Measurements from ENCODE around the gene RTP2. TPM values are rescaled to one million over a fixed set of nuclear protein-coding genes. Genes with fewer than 3 reads are reported as not detected.

RTP2 gene
- total and polyA plus RNA-seq, 2 donors (not counting 1 experiment from before 2014, with no cell fraction given) = not detected

GRCh38 chr3:187719628-187720336, 17.4 kb upstream of the RTP2 start:
- no peaks in the 10 kb centered on the region for H3K27me3 ChIP-seq (replicated peaks in 1 of 4; ENCODE audit: control extremely low read depth in 1 of 4, control insufficient read depth in 3 of 4, insufficient read depth in 4 of 4, low read length in 3 of 4)
- no peaks in the 10 kb centered on the region for H4K20me1 ChIP-seq (ENCODE audit: control insufficient read depth, insufficient read depth, low read length, poor library complexity, severe bottlenecking)
- intact Hi-C loops (cut with micrococcal nuclease) = no loop called here
- H3K9ac ChIP-seq (ENCODE audit: low read length) = no peak overlapping the region
- no peak overlapping the region for H2AFZ ChIP-seq (ENCODE audit: insufficient read depth, low read depth, low read length, poor library complexity, severe bottlenecking)
- Mint-ChIP-seq H3K9me3 (ENCODE audit: insufficient read depth) (no peaks in the 10 kb centered on the region), H3K27ac (no peak overlapping the region), H3K27me3 (no peaks in the 10 kb centered on the region), H3K4me3 (no peak overlapping the region), H3K4me1 (no peaks in the 10 kb centered on the region)
- 93% methylated on average over 5 of the region's 6 CpGs for WGBS (ENCODE audit: insufficient coverage)
- no peak for ATAC-seq (ENCODE audit: low read depth)
- peaks cover 2 to 33% of the 10 kb centered on the region in 2 experiments for H3K36me3 ChIP-seq (replicated peaks in 1 of 2; ENCODE audit: control extremely low read depth in 1 of 2, control insufficient read depth in 1 of 2, extremely low read depth in 1 of 2, insufficient read depth in 2 of 2, low read length in 1 of 2)
- no peak for DNase-seq
- no peaks in the 10 kb centered on the region for H3K4me1 ChIP-seq (ENCODE audit: control insufficient read depth in 2 of 2, insufficient read depth in 2 of 2, low read length in 2 of 2)
- H3K9me3 ChIP-seq (ENCODE audit: control extremely low read depth in 1 of 3, control insufficient read depth in 2 of 3, insufficient read depth in 1 of 3, low read length in 2 of 3) = no peaks in the 10 kb centered on the region
- H3K4me2 ChIP-seq (replicated peaks; ENCODE audit: low read depth, low read length, poor library complexity, severe bottlenecking) = no peak overlapping the region
- TF ChIP-seq EZH2 (IDR thresholded peaks at IDR 0.05; ENCODE audit: borderline replicate concordance, insufficient read depth, low read depth, low read length, poor library complexity, severe bottlenecking) (no peak), CTCF (IDR thresholded peaks at IDR 0.05) (no peak)
- no peak overlapping the region for H3K27ac ChIP-seq (ENCODE audit: low read length in 2 of 2)
- H3K4me3 ChIP-seq (ENCODE audit: control extremely low read depth in 1 of 5, extremely low read depth in 1 of 5, insufficient read depth in 1 of 5, low read depth in 2 of 5, low read length in 4 of 5) = no peak overlapping the region
- ChIA-PET POLR2A (no interaction called here), CTCF (interaction anchor here (1.6 to 11.0 kb wide), 4 partner anchors 11 to 1235 kb away, joined by 3 to 184 read pairs (median 28); no protein-coding TSS in a partner anchor)
- no peaks in the 10 kb centered on the region for H3K79me2 ChIP-seq (ENCODE audit: control insufficient read depth, insufficient read depth, low read length)

- ChIA-PET POLR2A (no interaction called here), CTCF (interaction anchor here (1.1 to 11.0 kb wide), 4 partner anchors 16 to 1236 kb away, joined by 3 to 184 read pairs (median 28); no protein-coding TSS in a partner anchor)
- ATAC-seq (ENCODE audit: low read depth) (no peak), DNase-seq (no peak)
- H3K27ac Mint-ChIP-seq = no peak overlapping the region
- Histone ChIP-seq H4K20me1 (ENCODE audit: control insufficient read depth, insufficient read depth, low read length, poor library complexity, severe bottlenecking) (no peaks in the 10 kb centered on the region), H2AFZ (ENCODE audit: insufficient read depth, low read depth, low read length, poor library complexity, severe bottlenecking) (no peak overlapping the region), H3K9ac (ENCODE audit: low read length) (no peak overlapping the region), H3K9me3 (ENCODE audit: control extremely low read depth in 1 of 3, control insufficient read depth in 2 of 3, insufficient read depth in 1 of 3, low read length in 2 of 3) (no peaks in the 10 kb centered on the region), H3K27ac (ENCODE audit: low read length in 2 of 2) (no peak overlapping the region), H3K4me3 (ENCODE audit: control extremely low read depth in 1 of 5, extremely low read depth in 1 of 5, insufficient read depth in 1 of 5, low read depth in 2 of 5, low read length in 4 of 5) (no peak overlapping the region), H3K79me2 (ENCODE audit: control insufficient read depth, insufficient read depth, low read length) (no peaks in the 10 kb centered on the region), H3K36me3 (replicated peaks in 1 of 2; ENCODE audit: control extremely low read depth in 1 of 2, control insufficient read depth in 1 of 2, extremely low read depth in 1 of 2, insufficient read depth in 2 of 2, low read length in 1 of 2) (peaks cover 0 to 24% of the 10 kb centered on the region in 2 experiments), H3K27me3 (replicated peaks in 1 of 4; ENCODE audit: control extremely low read depth in 1 of 4, control insufficient read depth in 3 of 4, insufficient read depth in 4 of 4, low read length in 3 of 4) (no peaks in the 10 kb centered on the region), H3K4me1 (ENCODE audit: control insufficient read depth in 2 of 2, insufficient read depth in 2 of 2, low read length in 2 of 2) (no peaks in the 10 kb centered on the region), H3K4me2 (replicated peaks; ENCODE audit: low read depth, low read length, poor library complexity, severe bottlenecking) (no peak overlapping the region)
- 90% methylated on average over 2 of the region's 5 CpGs for WGBS (ENCODE audit: insufficient coverage)
- no peak overlapping the region for H3K4me3 Mint-ChIP-seq
- H3K27me3 Mint-ChIP-seq = no peaks in the 10 kb centered on the region
- no peaks in the 10 kb centered on the region for H3K9me3 Mint-ChIP-seq (ENCODE audit: insufficient read depth)
- TF ChIP-seq EZH2 (IDR thresholded peaks at IDR 0.05; ENCODE audit: borderline replicate concordance, insufficient read depth, low read depth, low read length, poor library complexity, severe bottlenecking) (no peak), CTCF (IDR thresholded peaks at IDR 0.05) (no peak)
- H3K4me1 Mint-ChIP-seq = no peaks in the 10 kb centered on the region
- intact Hi-C loops (cut with micrococcal nuclease) = no loop called here
Measured at GRCh38 chr3:187718802-187719201, 16.4 kb upstream of the RTP2 start.

Measured in B cell (primary cell).